Rectal smooth muscle tissue (tissue), 1 donor: ENCODE measurements around the gene FMN1.

Experiments used
- H3K27ac ChIP-seq: one replicate; pipeline ENCODE4 v1.7.0; 2013; ENCODE audit warnings: low read depth, low read length, inconsistent platforms
- H3K27me3 ChIP-seq: one replicate; pipeline ENCODE4 v1.7.0; 2013; ENCODE audit warnings: low read length; ENCODE audit not compliant: control insufficient read depth, insufficient read depth
- H3K36me3 ChIP-seq: one replicate; pipeline ENCODE4 v1.7.0; 2013; ENCODE audit warnings: low read length; ENCODE audit not compliant: control insufficient read depth, insufficient read depth
- H3K4me1 ChIP-seq: one replicate; pipeline ENCODE4 v1.7.0; 2013; ENCODE audit warnings: low read length; ENCODE audit not compliant: control insufficient read depth, insufficient read depth
- H3K4me3 ChIP-seq: one replicate; pipeline ENCODE4 v1.7.0; 2013; ENCODE audit warnings: low read length
- H3K9ac ChIP-seq: one replicate; pipeline ENCODE4 v1.7.0; 2013; ENCODE audit warnings: low read length

Gene FMN1

DNA sequence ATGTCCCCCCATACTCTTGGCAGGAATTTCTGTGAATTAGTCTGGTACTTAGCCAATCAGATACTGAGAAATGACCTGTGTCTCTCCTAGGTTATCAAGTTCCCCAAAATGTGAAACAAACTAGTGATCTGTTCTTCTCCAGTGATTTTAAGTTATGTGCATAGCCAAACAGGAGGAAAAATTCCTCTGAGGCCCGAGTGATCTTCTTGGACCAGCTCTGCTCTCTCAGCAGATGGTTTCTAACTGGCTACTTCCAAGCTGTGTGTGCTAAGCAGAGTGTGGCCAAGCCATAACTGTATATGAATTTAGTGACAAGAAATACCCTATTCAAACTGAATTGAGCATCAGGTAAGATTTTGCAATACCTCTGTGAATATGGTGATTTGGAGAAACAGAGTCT is 387.2 kb downstream of the FMN1 start:
- no peaks in the 10 kb centered on the region for H3K4me1 ChIP-seq
- H3K36me3 ChIP-seq = no peaks in the 10 kb centered on the region
- no peaks in the 10 kb centered on the region for H3K27me3 ChIP-seq
- H3K27ac ChIP-seq = no peak overlapping the region
- H3K4me3 ChIP-seq = no peak overlapping the region
- H3K9ac ChIP-seq = no peak overlapping the region

DNA sequence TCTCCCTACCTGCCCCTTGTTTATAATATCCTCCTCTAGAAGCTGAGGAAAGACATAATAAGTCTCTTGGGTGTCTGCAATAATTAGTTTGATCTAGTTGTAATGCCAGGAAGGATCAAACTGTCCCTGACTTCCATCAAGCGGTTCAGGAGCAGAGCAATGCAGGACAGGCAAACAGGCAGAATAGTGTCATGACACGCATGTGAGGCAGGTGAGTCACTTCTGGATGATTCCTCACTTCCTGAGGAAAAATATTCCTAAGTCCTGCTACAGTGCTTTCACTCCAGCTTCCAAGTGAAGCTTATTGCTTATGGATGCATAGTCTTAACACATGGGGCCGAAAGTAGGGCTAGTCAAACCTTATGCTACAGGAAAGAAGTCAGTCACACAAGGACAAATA is 390.9 kb downstream of the FMN1 start:
- Histone ChIP-seq H3K27me3 (no peaks in the 10 kb centered on the region), H3K4me3 (no peak overlapping the region), H3K4me1 (no peaks in the 10 kb centered on the region), H3K9ac (no peak overlapping the region), H3K27ac (no peak overlapping the region), H3K36me3 (no peaks in the 10 kb centered on the region)

DNA sequence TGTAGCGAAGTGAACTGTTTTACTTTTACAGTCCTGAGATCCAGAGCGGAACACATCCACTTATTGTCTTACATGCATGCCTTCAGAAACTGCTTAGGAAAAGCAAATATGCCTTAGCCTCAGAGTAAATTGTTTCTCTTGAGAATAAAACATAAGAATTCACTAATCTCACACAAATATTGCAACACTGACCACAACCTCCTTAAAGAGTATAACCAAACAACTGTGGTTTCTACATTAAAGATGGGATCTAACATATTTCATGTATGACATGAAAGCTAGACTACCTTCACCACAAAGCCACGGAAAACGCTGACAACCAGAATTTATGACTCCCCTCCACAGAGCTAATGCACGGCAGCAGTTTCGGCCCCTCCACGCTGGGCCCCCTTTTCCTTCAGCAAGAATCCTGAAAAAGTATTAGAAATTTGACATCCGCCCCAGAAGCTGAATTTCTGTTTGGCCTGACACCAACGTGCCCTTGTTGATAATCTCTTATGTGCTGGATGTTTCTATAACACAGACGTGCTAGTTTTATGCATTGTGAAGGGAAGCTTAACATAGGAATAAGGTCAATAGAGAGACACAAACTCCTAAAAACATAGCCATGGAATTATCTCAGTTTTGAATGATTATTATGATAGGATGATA is 392.1 kb downstream of the FMN1 start:
- Histone ChIP-seq H3K4me3 (no peak overlapping the region), H3K27me3 (no peaks in the 10 kb centered on the region), H3K36me3 (no peaks in the 10 kb centered on the region), H3K27ac (no peak overlapping the region), H3K4me1 (no peaks in the 10 kb centered on the region), H3K9ac (no peak overlapping the region)

DNA sequence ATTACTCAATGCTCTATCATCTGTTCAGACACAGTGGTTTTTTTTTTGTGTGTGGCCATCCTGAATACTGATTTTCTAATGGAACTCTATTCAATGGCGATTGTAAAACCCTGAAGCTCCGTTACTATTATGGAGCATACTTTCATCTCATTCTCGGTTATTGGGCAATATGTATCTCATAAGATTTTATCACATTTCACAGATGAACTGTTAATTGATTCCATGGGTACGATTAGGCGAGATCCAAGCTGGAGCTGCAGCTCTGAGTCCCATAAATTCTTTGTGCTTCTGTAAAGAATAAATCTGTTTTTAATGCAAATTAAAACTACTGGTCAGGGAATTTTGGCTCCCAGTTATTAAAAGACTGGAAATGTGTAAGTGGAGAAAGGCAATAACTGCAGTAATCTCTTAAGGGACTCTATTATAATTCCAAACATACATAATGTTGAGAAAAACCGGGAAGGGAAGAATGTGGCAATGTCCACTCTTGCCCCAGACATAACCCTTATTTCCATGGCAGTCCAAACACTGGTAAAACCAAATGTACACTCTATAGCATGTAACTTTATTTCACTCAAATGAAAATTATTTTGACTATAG is 394.5 kb downstream of the FMN1 start:
- H3K4me3 ChIP-seq = no peak overlapping the region
- no peak overlapping the region for H3K27ac ChIP-seq
- no peaks in the 10 kb centered on the region for H3K27me3 ChIP-seq
- H3K36me3 ChIP-seq = no peaks in the 10 kb centered on the region
- H3K4me1 ChIP-seq = no peaks in the 10 kb centered on the region
- H3K9ac ChIP-seq = no peak overlapping the region

DNA sequence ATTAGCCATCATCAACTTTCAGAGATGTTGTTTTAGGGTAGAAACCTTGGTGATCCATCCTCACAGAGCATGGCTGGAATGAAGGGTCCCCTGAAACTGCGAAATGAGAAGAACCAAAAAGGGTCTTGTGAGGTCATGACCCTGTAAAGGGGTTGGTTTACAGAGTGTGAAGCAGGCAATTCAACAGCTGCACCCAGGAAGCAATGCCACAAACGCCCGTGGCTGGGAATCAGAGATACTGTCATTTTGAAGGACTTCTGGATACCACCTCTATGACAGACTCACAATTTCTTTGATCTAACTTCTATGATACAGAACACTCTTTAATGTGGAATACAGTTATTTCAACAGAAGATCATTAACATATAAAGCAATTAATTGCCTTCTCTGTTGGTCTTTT is 397.7 kb downstream of the FMN1 start:
- H3K36me3 ChIP-seq = no peaks in the 10 kb centered on the region
- no peak overlapping the region for H3K9ac ChIP-seq
- H3K4me3 ChIP-seq = no peak overlapping the region
- no peak overlapping the region for H3K27ac ChIP-seq
- H3K4me1 ChIP-seq = no peaks in the 10 kb centered on the region
- no peaks in the 10 kb centered on the region for H3K27me3 ChIP-seq

DNA sequence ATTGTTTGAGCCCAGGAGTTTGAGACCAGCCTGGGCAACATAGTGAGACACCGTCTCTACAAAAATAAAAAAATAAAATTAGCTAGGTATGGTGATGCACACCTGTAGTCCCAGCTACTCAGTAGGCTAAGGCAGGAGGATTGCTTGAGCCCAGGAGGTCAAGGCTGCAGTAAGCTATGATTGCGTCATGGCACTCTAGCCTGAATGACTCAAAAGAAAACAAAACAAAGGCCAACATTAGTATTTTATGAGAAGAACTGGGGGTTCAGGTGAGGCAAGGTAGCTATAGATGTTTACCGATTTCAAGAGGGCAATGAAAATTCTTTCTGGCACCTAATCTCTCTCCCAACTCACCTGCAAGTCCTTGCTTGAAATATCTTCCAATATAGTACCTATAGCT is 399.5 kb downstream of the FMN1 start:
- no peak overlapping the region for H3K27ac ChIP-seq
- no peaks in the 10 kb centered on the region for H3K36me3 ChIP-seq
- H3K9ac ChIP-seq = no peak overlapping the region
- no peaks in the 10 kb centered on the region for H3K27me3 ChIP-seq
- no peak overlapping the region for H3K4me3 ChIP-seq
- no peaks in the 10 kb centered on the region for H3K4me1 ChIP-seq

DNA sequence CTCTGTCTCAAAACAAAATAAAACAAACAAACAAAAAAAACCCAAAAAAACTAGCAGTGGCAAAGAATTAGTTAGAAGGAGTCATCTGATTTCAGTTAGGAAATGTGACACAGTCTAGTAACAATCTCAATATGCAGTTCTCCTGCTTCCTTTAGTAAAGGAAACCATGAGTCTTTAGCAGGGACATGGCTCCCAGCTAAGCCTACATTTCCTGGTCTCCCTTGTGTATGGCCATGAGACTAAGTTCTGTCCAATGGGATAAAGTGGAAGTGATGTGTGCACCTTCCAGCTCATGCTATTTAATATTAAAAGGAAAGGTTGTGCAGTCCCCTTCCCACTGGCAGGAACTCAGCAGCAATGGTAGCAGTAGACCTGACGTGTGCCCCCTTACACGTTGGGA is 402.1 kb downstream of the FMN1 start:
- no peaks in the 10 kb centered on the region for H3K36me3 ChIP-seq
- no peak overlapping the region for H3K4me3 ChIP-seq
- H3K4me1 ChIP-seq = no peaks in the 10 kb centered on the region
- no peak overlapping the region for H3K9ac ChIP-seq
- no peaks in the 10 kb centered on the region for H3K27me3 ChIP-seq
- no peak overlapping the region for H3K27ac ChIP-seq

DNA sequence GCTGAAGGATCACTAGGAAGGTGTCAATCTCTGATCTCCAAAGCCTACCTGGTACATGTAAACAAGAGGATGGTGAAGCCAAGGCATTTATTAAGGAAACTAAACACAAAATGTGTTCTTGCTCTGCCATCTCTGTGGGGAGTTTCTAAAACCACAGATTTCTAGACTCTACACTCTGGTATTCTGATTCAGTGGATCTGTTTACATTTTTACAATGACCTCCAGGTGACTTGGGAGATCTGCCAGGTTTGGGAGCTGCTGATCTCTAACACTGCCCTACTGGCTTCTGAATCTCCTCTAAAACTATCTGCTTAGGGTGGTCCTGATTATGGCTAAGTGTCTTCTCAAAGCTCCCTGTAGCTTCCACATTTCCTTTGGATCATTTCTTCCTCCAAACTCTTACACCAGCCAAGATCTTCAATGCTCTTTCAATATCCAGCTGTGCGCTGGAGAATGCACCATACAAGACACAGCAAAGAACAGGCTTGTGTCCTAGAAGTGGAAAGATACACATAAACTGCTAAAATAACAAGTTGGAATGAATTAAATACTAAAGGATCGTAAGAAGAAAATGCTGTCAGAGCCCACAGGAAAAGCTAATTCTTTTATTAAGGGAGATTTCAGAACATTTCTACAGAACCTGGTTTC is 404.0 kb downstream of the FMN1 start:
- Histone ChIP-seq H3K27me3 (no peaks in the 10 kb centered on the region), H3K27ac (no peak overlapping the region), H3K4me1 (no peaks in the 10 kb centered on the region), H3K4me3 (no peak overlapping the region), H3K36me3 (no peaks in the 10 kb centered on the region), H3K9ac (no peak overlapping the region)

DNA sequence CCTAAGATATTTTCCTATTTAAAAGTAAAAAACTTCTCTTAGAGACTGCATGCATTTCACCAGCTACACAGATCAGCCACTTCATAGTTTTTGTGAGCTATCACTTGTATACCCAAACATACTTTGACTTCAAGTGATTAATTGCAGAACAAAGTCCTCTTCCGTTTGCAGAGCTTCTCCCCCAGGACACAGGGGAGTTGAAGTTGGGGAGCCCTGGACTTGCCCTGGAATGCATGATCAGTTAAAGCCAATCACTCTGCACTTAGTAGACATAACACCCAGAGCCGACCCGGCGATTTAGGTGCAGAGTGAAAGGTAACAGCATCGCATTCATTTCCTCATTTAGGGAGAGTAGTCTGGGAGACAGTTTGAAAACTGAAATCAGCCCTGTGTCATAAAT is 406.6 kb downstream of the FMN1 start:
- H3K9ac ChIP-seq = no peak overlapping the region
- H3K27ac ChIP-seq = no peak overlapping the region
- no peak overlapping the region for H3K4me3 ChIP-seq
- H3K4me1 ChIP-seq = no peaks in the 10 kb centered on the region
- no peaks in the 10 kb centered on the region for H3K27me3 ChIP-seq
- H3K36me3 ChIP-seq = no peaks in the 10 kb centered on the region

DNA sequence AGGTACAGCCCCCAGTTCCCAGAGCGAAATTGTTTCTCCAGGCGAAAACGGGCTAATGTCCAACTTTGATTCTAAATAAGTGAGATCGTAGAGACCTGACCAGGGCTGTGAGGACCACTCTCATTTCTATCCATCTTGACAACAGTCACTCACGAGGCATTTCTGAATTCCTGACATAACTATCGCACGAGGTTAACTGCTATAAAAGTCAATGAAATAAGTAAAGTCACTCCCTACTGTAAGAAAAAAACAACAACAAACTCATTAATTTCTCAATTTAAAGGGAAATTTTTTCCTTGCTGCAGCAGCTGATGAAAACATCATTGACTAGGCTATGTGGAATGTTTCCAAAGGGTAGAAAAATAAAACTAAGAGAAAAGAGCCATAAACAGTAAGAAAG is 407.6 kb downstream of the FMN1 start:
- Histone ChIP-seq H3K36me3 (no peaks in the 10 kb centered on the region), H3K4me1 (no peaks in the 10 kb centered on the region), H3K9ac (no peak overlapping the region), H3K4me3 (no peak overlapping the region), H3K27me3 (no peaks in the 10 kb centered on the region), H3K27ac (no peak overlapping the region)

DNA sequence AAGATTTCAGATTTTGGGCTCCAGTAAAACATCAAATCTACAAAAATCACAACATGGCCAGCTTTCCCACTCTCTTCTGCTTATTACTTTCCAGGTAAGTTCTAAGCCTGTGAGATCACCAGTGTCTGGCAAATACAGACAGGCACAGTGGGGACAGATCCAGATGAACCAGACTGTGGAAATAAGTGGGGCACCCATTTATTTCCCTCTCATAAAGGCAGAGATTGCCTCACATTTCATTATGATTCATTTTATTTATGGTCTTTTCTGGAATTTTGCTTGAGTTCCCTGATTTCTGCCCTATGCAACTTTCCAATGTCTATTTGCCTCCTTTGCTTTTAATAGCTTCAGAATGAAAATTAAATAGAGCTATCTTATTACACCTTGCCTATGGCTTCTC is 409.9 kb downstream of the FMN1 start:
- no peaks in the 10 kb centered on the region for H3K4me1 ChIP-seq
- no peaks in the 10 kb centered on the region for H3K36me3 ChIP-seq
- H3K27ac ChIP-seq = no peak overlapping the region
- H3K4me3 ChIP-seq = no peak overlapping the region
- no peak overlapping the region for H3K9ac ChIP-seq
- no peaks in the 10 kb centered on the region for H3K27me3 ChIP-seq

DNA sequence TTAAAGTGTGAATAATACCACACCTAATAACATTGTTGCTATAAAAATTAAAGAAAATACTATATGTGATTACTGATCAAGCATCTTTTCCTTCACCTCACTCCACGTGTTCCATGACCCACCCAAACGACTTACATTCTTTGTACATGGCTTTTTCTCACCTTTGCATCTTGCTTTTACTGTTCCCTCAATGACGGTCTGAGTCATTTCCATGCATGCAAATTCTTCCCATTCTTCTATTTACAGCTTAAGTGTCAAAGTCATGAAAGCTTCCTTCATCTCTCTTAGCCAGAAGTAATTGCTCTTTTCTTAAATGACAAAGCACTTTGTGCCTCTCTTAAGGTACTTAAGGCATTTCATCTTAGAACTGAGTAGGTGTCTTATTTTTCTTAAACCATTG is 412.7 kb downstream of the FMN1 start:
- no peaks in the 10 kb centered on the region for H3K4me1 ChIP-seq

More for the DNA sequence above, 412.7 kb downstream of the FMN1 start:
- no peaks in the 10 kb centered on the region for H3K36me3 ChIP-seq
- no peak overlapping the region for H3K9ac ChIP-seq
- H3K27ac ChIP-seq = no peak overlapping the region
- no peak overlapping the region for H3K4me3 ChIP-seq
- H3K27me3 ChIP-seq = no peaks in the 10 kb centered on the region
